ENCODE data around the gene CAPZA1.

Gene CAPZA1

GRCh38 chr1:112704391-112704933, 84.8 kb downstream of the CAPZA1 start:
- TF ChIP-seq CTCF (IDR thresholded peaks at IDR 0.05; ENCODE audit: low read depth, low read length, missing control alignments) = no peak

GRCh38 chr1:112704934-112705627, 85.4 kb downstream of the CAPZA1 start:
- peak overlapping the region; percentile 84 for H3K4me3 ChIP-seq (ENCODE audit: low read depth, low read length)
- TF ChIP-seq CTCF (IDR thresholded peaks at IDR 0.05; ENCODE audit: low read depth, low read length, missing control alignments) = no peak
- DNase-seq (ENCODE audit: low read depth) = peak; percentile 81

More at GRCh38 chr1:112704391-112704933, 84.8 kb downstream of the CAPZA1 start:
- peak overlapping the region; percentile 84 for H3K4me3 ChIP-seq (ENCODE audit: low read depth, low read length)
- no peak for DNase-seq (ENCODE audit: low read depth)

GRCh38 chr1:112706505-112707220, 87.0 kb downstream of the CAPZA1 start, which contains the start of gene RHOC:
Gene RHOC, minus strand, starts transcription at chr1:112707127. Its CDS starts 3,328 bp downstream, at chr1:112703799.
- no peak for TF ChIP-seq CTCF (IDR thresholded peaks at IDR 0.05; ENCODE audit: low read depth, low read length, missing control alignments)
- no peak for DNase-seq (ENCODE audit: low read depth)
- H3K4me3 ChIP-seq (ENCODE audit: low read depth, low read length) = peak within 1 kb of the TSS; percentile 84

GRCh38 chr1:112707221-112708001, 87.8 kb downstream of the CAPZA1 start:
- peak; percentile 36 for DNase-seq (ENCODE audit: low read depth)
- TF ChIP-seq CTCF (IDR thresholded peaks at IDR 0.05; ENCODE audit: low read depth, low read length, missing control alignments) = peak; percentile 90
- H3K4me3 ChIP-seq (ENCODE audit: low read depth, low read length) = peak overlapping the region; percentile 84

GRCh38 chr1:112708002-112708448, 88.4 kb downstream of the CAPZA1 start:
- H3K4me3 ChIP-seq (ENCODE audit: low read depth, low read length) = no peak overlapping the region
- TF ChIP-seq CTCF (IDR thresholded peaks at IDR 0.05; ENCODE audit: low read depth, low read length, missing control alignments) = no peak

GRCh38 chr1:112708489-112708888, 88.9 kb downstream of the CAPZA1 start:
- no peak for DNase-seq (ENCODE audit: low read depth)
- no peak for TF ChIP-seq CTCF (IDR thresholded peaks at IDR 0.05; ENCODE audit: low read depth, low read length, missing control alignments)
- no peak overlapping the region for H3K4me3 ChIP-seq (ENCODE audit: low read depth, low read length)

More at GRCh38 chr1:112708002-112708448, 88.4 kb downstream of the CAPZA1 start:
- DNase-seq (ENCODE audit: low read depth) = no peak
